ENCODE results near the gene FXYD4. TPM values are rescaled to one million over a fixed set of nuclear protein-coding genes. Genes with fewer than 3 reads are reported as not detected.
A peak's percentile ranks its signal among the peaks of the same experiment; 100 is the strongest.

Gene FXYD4
- total RNA-seq, 3 donors from 2014 or later (not counting 1 experiment from before 2014, with no cell fraction given): not detected

DNA sequence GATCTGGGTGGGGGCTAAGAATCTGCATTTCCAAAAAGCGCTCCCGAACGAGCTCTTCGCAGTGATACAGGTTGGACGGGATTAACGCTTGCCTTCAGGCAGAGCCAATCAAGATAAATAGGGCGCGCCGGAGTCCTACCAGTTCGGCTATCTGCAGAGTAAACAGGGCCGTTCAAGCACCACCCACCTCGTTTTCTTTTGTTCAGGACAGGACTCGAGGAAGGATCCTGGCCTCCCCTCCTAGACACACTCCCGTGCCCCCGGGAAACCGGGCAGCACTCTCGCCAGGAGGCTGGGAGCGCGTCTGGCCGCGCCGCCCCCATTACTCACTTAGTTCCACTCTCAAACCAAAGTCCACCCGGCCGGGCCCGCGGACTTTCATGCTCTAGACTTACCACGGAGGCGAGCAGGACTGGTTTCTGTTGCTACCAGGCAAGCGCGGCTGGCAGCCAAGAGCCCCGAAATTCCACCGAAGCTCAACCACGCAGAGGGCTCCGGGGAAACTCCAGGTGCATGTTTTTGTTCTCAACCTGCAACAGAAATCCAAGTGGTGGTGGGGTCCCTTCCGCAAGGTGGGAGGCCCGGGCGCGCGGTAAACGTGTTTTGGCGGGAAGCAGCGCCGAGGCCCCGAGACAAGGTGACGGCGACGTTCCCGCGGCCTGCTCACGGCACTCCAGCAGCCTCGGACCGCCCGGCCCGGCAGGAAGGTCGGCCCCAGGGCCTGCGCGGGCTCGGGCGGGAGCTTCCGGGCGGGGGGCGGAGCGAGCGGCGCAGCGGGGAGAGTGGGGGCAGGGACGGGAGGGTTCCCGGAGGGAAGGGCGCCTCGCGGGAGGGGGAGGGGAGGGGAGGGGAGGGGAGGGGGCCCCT is 24.9 kb downstream of the FXYD4 start:
- Mint-ChIP-seq H3K4me1 (peaks cover 72 to 73% of the 10 kb centered on the region in 2 donors), H3K4me3 (peak overlapping the region; percentile 93), H3K36me3 (peaks cover 17% of the 10 kb centered on the region), H3K27ac (peak overlapping the region; percentile 98 to 99), H3K9me3 (no peaks in the 10 kb centered on the region), H3K27me3 (ENCODE audit: low read depth in 2 of 2) (no peaks in the 10 kb centered on the region)
- peak; percentile 67 to 75 (median 70) for ATAC-seq
- peak overlapping the region; percentile 85 for H3K27ac ChIP-seq (ENCODE audit: low read length)
- WGBS (ENCODE audit: insufficient coverage): 20% methylated on average over 57 of the region's 71 CpGs
- peak overlapping the region; percentile 57 for H3K4me3 ChIP-seq (ENCODE audit: low read length)
- peaks cover 51% of the 10 kb centered on the region for H3K4me1 ChIP-seq (ENCODE audit: control insufficient read depth, insufficient read depth, low read length)
- TF ChIP-seq, protein P1, sequence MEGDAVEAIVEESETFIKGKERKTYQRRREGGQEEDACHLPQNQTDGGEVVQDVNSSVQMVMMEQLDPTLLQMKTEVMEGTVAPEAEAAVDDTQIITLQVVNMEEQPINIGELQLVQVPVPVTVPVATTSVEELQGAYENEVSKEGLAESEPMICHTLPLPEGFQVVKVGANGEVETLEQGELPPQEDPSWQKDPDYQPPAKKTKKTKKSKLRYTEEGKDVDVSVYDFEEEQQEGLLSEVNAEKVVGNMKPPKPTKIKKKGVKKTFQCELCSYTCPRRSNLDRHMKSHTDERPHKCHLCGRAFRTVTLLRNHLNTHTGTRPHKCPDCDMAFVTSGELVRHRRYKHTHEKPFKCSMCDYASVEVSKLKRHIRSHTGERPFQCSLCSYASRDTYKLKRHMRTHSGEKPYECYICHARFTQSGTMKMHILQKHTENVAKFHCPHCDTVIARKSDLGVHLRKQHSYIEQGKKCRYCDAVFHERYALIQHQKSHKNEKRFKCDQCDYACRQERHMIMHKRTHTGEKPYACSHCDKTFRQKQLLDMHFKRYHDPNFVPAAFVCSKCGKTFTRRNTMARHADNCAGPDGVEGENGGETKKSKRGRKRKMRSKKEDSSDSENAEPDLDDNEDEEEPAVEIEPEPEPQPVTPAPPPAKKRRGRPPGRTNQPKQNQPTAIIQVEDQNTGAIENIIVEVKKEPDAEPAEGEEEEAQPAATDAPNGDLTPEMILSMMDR (IDR thresholded peaks at IDR 0.05): no peak
- DNase-seq: peak; percentile 56 to 85
- peaks cover 40% of the 10 kb centered on the region for H3K36me3 ChIP-seq (ENCODE audit: control insufficient read depth, insufficient read depth, low read length)
- intact Hi-C loops (cut with micrococcal nuclease): loop anchor here (2.0 kb wide), 1 partner anchor 915 kb away; no protein-coding TSS in a partner anchor
- H3K9me3 ChIP-seq (ENCODE audit: control insufficient read depth, insufficient read depth, low read length): no peaks in the 10 kb centered on the region
- H3K27me3 ChIP-seq (ENCODE audit: control insufficient read depth, insufficient read depth, low read length): no peaks in the 10 kb centered on the region

DNA sequence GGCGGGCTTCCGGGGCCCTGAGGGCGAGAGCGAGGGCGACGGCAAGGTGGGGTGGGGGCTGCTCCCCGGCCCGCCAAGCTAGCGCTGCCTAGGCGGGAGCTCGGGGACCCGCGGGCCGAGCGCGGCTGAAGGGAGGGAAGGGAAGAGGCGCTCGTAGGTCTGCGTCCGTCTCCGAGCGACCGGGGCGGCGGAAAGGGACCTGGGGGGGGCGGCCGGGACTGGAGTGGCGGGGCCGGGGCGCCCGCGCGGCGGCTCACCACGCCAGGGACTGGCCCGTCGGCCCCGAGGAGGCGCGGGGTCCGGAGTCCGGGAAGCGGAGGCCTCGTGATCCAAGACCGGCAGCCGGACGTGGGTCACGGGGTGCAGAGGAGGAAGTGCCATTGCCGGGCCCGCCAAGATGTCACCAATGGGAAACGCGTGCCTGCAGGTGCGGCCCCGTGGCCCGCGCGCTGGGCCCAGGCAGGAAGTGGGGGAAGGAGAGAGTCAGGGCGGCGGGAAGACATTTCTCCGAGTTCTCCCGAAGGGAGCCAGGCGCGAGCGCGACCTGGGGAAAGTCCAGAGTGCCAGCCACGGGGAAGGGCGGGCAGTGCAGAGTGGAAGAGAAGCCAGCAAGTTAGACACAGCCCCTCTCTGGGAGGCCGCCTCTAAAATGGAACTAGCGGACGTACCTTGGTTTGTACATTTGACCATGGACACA is 25.6 kb downstream of the FXYD4 start:
- Histone ChIP-seq H3K4me1 (ENCODE audit: control insufficient read depth, insufficient read depth, low read length) (peaks cover 56% of the 10 kb centered on the region), H3K27ac (ENCODE audit: low read length) (peak overlapping the region; percentile 85), H3K9me3 (ENCODE audit: control insufficient read depth, insufficient read depth, low read length) (no peaks in the 10 kb centered on the region), H3K4me3 (ENCODE audit: low read length) (peak overlapping the region; percentile 57), H3K36me3 (ENCODE audit: control insufficient read depth, insufficient read depth, low read length) (peaks cover 34% of the 10 kb centered on the region), H3K27me3 (ENCODE audit: control insufficient read depth, insufficient read depth, low read length) (no peaks in the 10 kb centered on the region)
- DNase-seq (peak; percentile 70 to 86), ATAC-seq (peak; percentile 65 to 84 (median 75))
- Mint-ChIP-seq H3K4me1 (peaks cover 74 to 75% of the 10 kb centered on the region in 2 donors), H3K27ac (peak overlapping the region; percentile 98 to 99), H3K9me3 (no peaks in the 10 kb centered on the region), H3K4me3 (peak overlapping the region; percentile 97), H3K36me3 (peaks cover 17% of the 10 kb centered on the region), H3K27me3 (ENCODE audit: low read depth in 2 of 2) (no peaks in the 10 kb centered on the region)
- 0% methylated on average over 70 of the region's 70 CpGs for WGBS (ENCODE audit: insufficient coverage)
- TF ChIP-seq, protein P1 (IDR thresholded peaks at IDR 0.05): no peak
- intact Hi-C loops (cut with micrococcal nuclease): loop anchor here (2.0 kb wide), 1 partner anchor 914 kb away; no protein-coding TSS in a partner anchor

DNA sequence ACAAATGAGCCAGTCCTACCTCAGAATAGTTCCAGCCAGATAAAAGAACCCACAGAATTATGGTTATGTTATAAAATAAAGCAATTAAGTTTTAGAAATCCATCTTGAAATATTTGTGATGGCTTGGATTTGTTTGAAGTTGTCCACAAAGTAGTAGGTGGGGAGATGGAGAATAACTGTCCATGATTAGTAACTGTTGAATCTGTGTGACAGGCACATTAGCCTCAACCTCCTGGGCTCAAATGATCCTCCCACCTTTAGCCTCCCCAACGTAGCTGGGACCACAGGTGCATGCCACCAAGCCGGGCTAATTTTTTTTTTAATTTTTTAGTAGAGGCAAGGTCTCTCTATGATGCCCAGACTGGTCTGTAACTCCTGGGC is 27.5 kb downstream of the FXYD4 start:
- peaks cover 77% of the 10 kb centered on the region in 2 donors for H3K4me1 Mint-ChIP-seq
- no peak for ATAC-seq
- peak overlapping the region; percentile 98 to 99 for H3K27ac Mint-ChIP-seq
- Histone ChIP-seq H3K27me3 (ENCODE audit: control insufficient read depth, insufficient read depth, low read length) (no peaks in the 10 kb centered on the region), H3K36me3 (ENCODE audit: control insufficient read depth, insufficient read depth, low read length) (peaks cover 25% of the 10 kb centered on the region), H3K4me1 (ENCODE audit: control insufficient read depth, insufficient read depth, low read length) (peaks cover 66% of the 10 kb centered on the region), H3K27ac (ENCODE audit: low read length) (peak overlapping the region; percentile 34), H3K4me3 (ENCODE audit: low read length) (no peak overlapping the region), H3K9me3 (ENCODE audit: control insufficient read depth, insufficient read depth, low read length) (no peaks in the 10 kb centered on the region)
- peaks cover 2% of the 10 kb centered on the region for H3K36me3 Mint-ChIP-seq
- no peak overlapping the region for H3K4me3 Mint-ChIP-seq
- no peak for DNase-seq
- TF ChIP-seq, protein P1 (IDR thresholded peaks at IDR 0.05): no peak
- no peaks in the 10 kb centered on the region for H3K9me3 Mint-ChIP-seq
- intact Hi-C loops (cut with micrococcal nuclease): no loop called here
- WGBS (ENCODE audit: insufficient coverage): 33% methylated on average over 1 of the region's 2 CpGs
- no peaks in the 10 kb centered on the region for H3K27me3 Mint-ChIP-seq (ENCODE audit: low read depth in 2 of 2)

Measured in natural killer cell (primary cell).